ENCODE measurements around the gene CA11. TPM values are rescaled to one million over a fixed set of nuclear protein-coding genes. Genes with fewer than 3 reads are reported as not detected.

CA11 gene
- total and polyA plus RNA-seq, 9 of the 15 experiments (the other 6 are each of a cell fraction or from before 2014, with no cell fraction given): 2.9 to 19.9 (median 8.3) TPM

- H3K9me1 ChIP-seq (ENCODE audit: control insufficient read depth, insufficient read depth, low read length): no peaks in the 10 kb centered on the region
- DNase-seq (ENCODE audit: extremely low read depth in 1 of 4, low spot score in 3 of 4) (peak; percentile 54 to 81 (median 61)), FAIRE-seq (peak; percentile 64), ATAC-seq (peak; percentile 7)
- H3K9me3 ChIP-seq (replicated peaks; ENCODE audit: control insufficient read depth, insufficient read depth, low read depth, low read length): no peaks in the 10 kb centered on the region
- POLR2A ChIA-PET: interaction anchor here (0.6 to 1.6 kb wide), 9 partner anchors 8 to 354 kb away, joined by 3 to 7 read pairs (median 3); partner anchors contain the start of genes RPL18, RUVBL2 and SPHK2
- H3K27me3 ChIP-seq (ENCODE audit: control insufficient read depth in 2 of 2, insufficient read depth in 2 of 2, low read length in 2 of 2): no peaks in the 10 kb centered on the region
- peaks cover 30 to 56% of the 10 kb centered on the region in 2 experiments for H3K4me1 ChIP-seq (replicated peaks in 1 of 2; ENCODE audit: control insufficient read depth in 2 of 2, insufficient read depth in 2 of 2, low read length in 2 of 2)
- CTCF ChIA-PET (ENCODE audit: low intra/inter-chr PET ratio): interaction anchor here (0.7 kb wide), 1 partner anchor 145 kb away, joined by 3 read pairs; no protein-coding TSS in a partner anchor
- H2AFZ ChIP-seq (ENCODE audit: low read depth, low read length): peak overlapping the region; percentile 93
- H3K79me2 ChIP-seq (ENCODE audit: control insufficient read depth, insufficient read depth, low read length): peaks cover 27% of the 10 kb centered on the region; the same call in 2 of the 3 replicates
- in situ Hi-C loops (cut with MboI): loop anchor here (5.0 to 10.0 kb wide), 2 partner anchors 198 to 335 kb away; partner anchors contain the start of gene HSD17B14
- H3K4me3 ChIP-seq: peak overlapping the region; percentile 51
- no peaks in the 10 kb centered on the region for H3K36me3 ChIP-seq (ENCODE audit: control insufficient read depth, insufficient read depth, low read length)
- intact Hi-C loops (cut with micrococcal nuclease): no loop called here
- BruUV-seq (replicated peaks): TSS peak; percentile 76
- peak overlapping the region; percentile 78 to 94 for H3K9ac ChIP-seq (ENCODE audit: insufficient read depth in 1 of 2, low read depth in 2 of 2, low read length in 2 of 2)
- 2% methylated on average over 31 of the region's 33 CpGs for WGBS (ENCODE audit: insufficient coverage, low coverage, missing lambda C conversion rate)
- H3K4me2 ChIP-seq (ENCODE audit: insufficient read depth, low read length): peak overlapping the region; percentile 100
- 0 out of 2 replicates have a peak, but pooled peaks cover 4% of the 10 kb centered on the region for H4K20me1 ChIP-seq (replicated peaks; ENCODE audit: control insufficient read depth, insufficient read depth, low read length)
- H3K27ac ChIP-seq (ENCODE audit: extremely low read depth, low read depth, low read length): peak overlapping the region; percentile 91
- TF ChIP-seq SP1 (CRISPR knock-in tag; IDR thresholded peaks at IDR 0.05): peak; percentile 28
- no peak for TF ChIP-seq RBM14 (IDR thresholded peaks at IDR 0.05; ENCODE audit: borderline replicate concordance, insufficient read depth, low read depth, low read length)
- TF ChIP-seq MNT (conservative IDR thresholded peaks at IDR 0.05): peak in 1 of 2 experiments; percentile 67; a peak in 2 of 4 replicates
- no peak for TF ChIP-seq GATAD2A (IDR thresholded peaks at IDR 0.05)
- TF ChIP-seq EP400 (IDR thresholded peaks at IDR 0.05): peak; percentile 61; the same call in 1 of the 2 replicates
- peak; percentile 30; the same call in 1 of the 2 replicates for TF ChIP-seq ZNF263 (CRISPR knock-in tag; IDR thresholded peaks at IDR 0.05; ENCODE audit: borderline replicate concordance)
- peak; percentile 82; the same call in 1 of the 2 replicates for TF ChIP-seq DPF2 (IDR thresholded peaks at IDR 0.05)
- TF ChIP-seq ATF3 (IDR thresholded peaks at IDR 0.05): peak; percentile 62
- 0 out of 2 replicates have a peak, but pooled peaks have one; percentile 55 for TF ChIP-seq ATF3 (CRISPR knock-in tag; conservative IDR thresholded peaks at IDR 0.05)
- TF ChIP-seq RREB1 (CRISPR knock-in tag; IDR thresholded peaks at IDR 0.05): no peak
- 0 out of 2 replicates have a peak, but pooled peaks have one; percentile 41 for TF ChIP-seq ZBED1 (IDR thresholded peaks at IDR 0.05)
- TF ChIP-seq ZC3H4 (CRISPR knock-in tag; IDR thresholded peaks at IDR 0.05; ENCODE audit: borderline replicate concordance): peak; percentile 51; the same call in 1 of the 2 replicates
Measured at GRCh38 chr19:48639483-48640375, 6.3 kb downstream of the CA11 start.

Data from K562 (cell line).